ENCODE data around the gene POLR3A.

GRCh38 chr10:78013564-78013963 is 15.8 kb downstream of the POLR3A start:
- TF ChIP-seq CTCF (IDR thresholded peaks at IDR 0.05; ENCODE audit: insufficient read depth, low read length, poor library complexity, severe bottlenecking) (no peak), EZH2phosphoT487 (conservative IDR thresholded peaks at IDR 0.05; ENCODE audit: low read length) (no peak)

Data from SU-DHL-6 (cell line).